OCI-LY1 (cell line): ENCODE measurements around the gene SLC27A3.

ENCODE experiments used
- H2AFZ ChIP-seq: fragments of 200-600 bp; sonication (generic), shearing (Covaris generic); 2 replicates; pipeline ENCODE4 v1.6.0; 2014; ENCODE audit warnings: antibody characterized with exemption, mild to moderate bottlenecking, low read length
- H3F3A ChIP-seq: fragments of 200-600 bp; sonication (generic), shearing (Covaris generic); 2 replicates; pipeline ENCODE4 v1.6.0; 2014; ENCODE audit warnings: mild to moderate bottlenecking, antibody characterized with exemption, low read length, moderate library complexity; ENCODE audit not compliant: insufficient read depth
- H3K27ac ChIP-seq: fragments of 200-600 bp; sonication (generic); 2 replicates; pipeline ENCODE4 v1.5.1; 2014; ENCODE audit warnings: low read length, mixed run types, mild to moderate bottlenecking, low read depth; ENCODE audit not compliant: poor library complexity, severe bottlenecking
- H3K27me3 ChIP-seq: fragments of 200-600 bp; sonication (generic); 2 replicates; pipeline ENCODE4 v1.6.0; 2014; ENCODE audit warnings: antibody characterized with exemption, mild to moderate bottlenecking, low read length, moderate library complexity; ENCODE audit not compliant: insufficient read depth
- H3K36me3 ChIP-seq: fragments of 200-600 bp; sonication (generic); 2 replicates; pipeline ENCODE4 v1.6.1; 2014; ENCODE audit warnings: mild to moderate bottlenecking, antibody characterized with exemption, low read length, moderate library complexity, mixed read lengths; ENCODE audit not compliant: insufficient read depth
- H3K4me1 ChIP-seq: fragments of 200-600 bp; sonication (generic); 2 replicates; pipeline ENCODE4 v1.5.1; 2014; ENCODE audit warnings: mild to moderate bottlenecking, low read length, moderate library complexity; ENCODE audit not compliant: insufficient read depth, severe bottlenecking
- H3K4me2 ChIP-seq: fragments of 200-600 bp; sonication (generic), shearing (Covaris generic); 2 replicates; pipeline ENCODE4 v1.6.1; 2014; ENCODE audit warnings: low read length
- H3K4me3 ChIP-seq: fragments of 200-600 bp; sonication (generic); 2 replicates; pipeline ENCODE4 v1.5.1; 2014; ENCODE audit warnings: low read length, low read depth, mild to moderate bottlenecking, mixed read lengths; ENCODE audit not compliant: poor library complexity, severe bottlenecking
- H3K79me2 ChIP-seq: fragments of 200-600 bp; shearing (Covaris generic); 2 replicates; pipeline ENCODE4 v1.6.1; 2016; ENCODE audit warnings: mixed run types, low read length, mixed read lengths; ENCODE audit not compliant: insufficient read depth
- H3K9ac ChIP-seq: fragments of 200-600 bp; sonication (generic), shearing (Covaris generic); 2 replicates; pipeline ENCODE4 v1.6.1; 2014; ENCODE audit warnings: mild to moderate bottlenecking, low read length, mixed read lengths
- H3K9me2 ChIP-seq: fragments of 200-600 bp; sonication (generic), shearing (Covaris generic); 2 replicates; pipeline ENCODE4 v1.6.1; 2014; ENCODE audit warnings: low read depth, mild to moderate bottlenecking, low read length, mixed read lengths
- H3K9me3 ChIP-seq: fragments of 200-600 bp; shearing (Covaris generic); 2 replicates; pipeline ENCODE4 v1.6.1; 2014; ENCODE audit warnings: low read length, mixed read lengths
- H4K20me1 ChIP-seq: fragments of 200-600 bp; sonication (generic), shearing (Covaris generic); 2 replicates; pipeline ENCODE4 v1.6.0; 2016; ENCODE audit warnings: mild to moderate bottlenecking, low read length; ENCODE audit not compliant: insufficient read depth
- EZH2 ChIP-seq: fragments of 200-600 bp; sonication (generic), shearing (Covaris generic); IDR thresholded peaks from 2 replicates; pipeline ENCODE4 v1.8.0; 2017; ENCODE audit warnings: borderline replicate concordance, mixed run types, mild to moderate bottlenecking, antibody characterized with exemption, low read length, moderate library complexity, mixed read lengths
- TF ChIP-seq, protein P1 (sequence below): fragments of 200-600 bp; sonication (generic), shearing (Covaris generic); IDR thresholded peaks from 2 replicates; pipeline ENCODE4 v1.5.1; 2017; ENCODE audit warnings: mild to moderate bottlenecking, antibody characterized with exemption, low read length, moderate library complexity, mixed read lengths

SLC27A3 gene

DNA sequence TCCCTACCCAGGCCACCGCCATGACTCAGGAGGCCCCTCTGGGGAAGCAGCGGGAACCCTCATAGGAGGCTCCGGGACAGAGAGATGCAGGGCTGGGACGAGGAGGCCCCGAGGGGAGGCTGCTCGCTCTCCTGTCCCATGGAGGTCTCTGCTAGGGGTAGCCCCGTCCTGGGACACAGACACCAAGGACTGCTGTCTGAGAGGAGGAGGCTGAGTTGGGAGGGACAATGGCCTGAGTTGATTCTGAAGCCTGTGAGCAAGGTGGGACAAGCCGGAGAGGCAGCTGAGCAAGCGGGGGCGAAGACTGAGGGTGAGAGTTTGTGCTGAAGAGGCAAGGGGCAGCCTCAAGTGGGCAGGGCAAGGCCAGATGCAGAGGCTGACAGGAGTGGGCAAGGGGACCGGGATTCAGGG, 17.4 kb downstream of the SLC27A3 start:
- Histone ChIP-seq H3K4me3 (no peak overlapping the region), H3K27me3 (no peaks in the 10 kb centered on the region)

DNA sequence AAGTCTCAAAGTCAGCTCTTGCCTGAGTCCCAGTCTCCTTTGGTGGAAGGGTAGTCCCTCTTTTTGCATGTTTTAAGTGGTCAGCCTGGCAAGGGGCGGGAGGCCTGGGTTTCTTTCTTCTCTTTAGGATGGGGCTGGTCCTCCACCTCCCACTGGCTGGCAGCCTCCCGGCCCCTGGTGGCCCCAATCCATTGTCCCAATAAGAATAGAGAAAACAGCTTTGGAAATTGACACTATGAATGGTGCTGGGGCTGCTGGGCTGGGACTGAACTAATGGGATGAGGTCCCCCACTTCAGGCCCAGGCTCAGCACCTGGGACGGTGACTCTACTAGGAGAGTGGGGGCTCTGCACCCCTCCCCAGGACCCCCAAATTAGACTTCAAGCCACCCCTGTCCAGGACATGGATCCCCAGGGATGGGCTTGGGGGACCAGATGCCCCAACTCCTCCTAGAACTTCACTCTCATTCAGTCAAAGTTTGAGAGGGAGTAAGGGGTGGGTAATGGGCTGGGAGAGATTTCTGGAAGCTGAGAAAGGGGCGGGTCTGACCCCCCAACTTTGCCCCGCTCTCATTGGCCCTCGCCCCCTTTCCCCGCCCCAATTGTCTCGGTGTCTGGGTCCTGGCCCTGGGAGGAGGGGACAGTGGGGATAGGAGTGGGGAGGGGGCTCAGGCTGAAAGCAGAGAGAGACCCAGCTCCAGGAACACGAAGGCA, 18.2 kb downstream of the SLC27A3 start:
- H3K27ac ChIP-seq: no peak overlapping the region
- H3K36me3 ChIP-seq: no peaks in the 10 kb centered on the region
- no peaks in the 10 kb centered on the region for H3K9me2 ChIP-seq
- H3K4me3 ChIP-seq: no peak overlapping the region
- H3K4me2 ChIP-seq: no peak overlapping the region
- no peaks in the 10 kb centered on the region for H3F3A ChIP-seq
- no peak for TF ChIP-seq EZH2
- TF ChIP-seq, protein P1, sequence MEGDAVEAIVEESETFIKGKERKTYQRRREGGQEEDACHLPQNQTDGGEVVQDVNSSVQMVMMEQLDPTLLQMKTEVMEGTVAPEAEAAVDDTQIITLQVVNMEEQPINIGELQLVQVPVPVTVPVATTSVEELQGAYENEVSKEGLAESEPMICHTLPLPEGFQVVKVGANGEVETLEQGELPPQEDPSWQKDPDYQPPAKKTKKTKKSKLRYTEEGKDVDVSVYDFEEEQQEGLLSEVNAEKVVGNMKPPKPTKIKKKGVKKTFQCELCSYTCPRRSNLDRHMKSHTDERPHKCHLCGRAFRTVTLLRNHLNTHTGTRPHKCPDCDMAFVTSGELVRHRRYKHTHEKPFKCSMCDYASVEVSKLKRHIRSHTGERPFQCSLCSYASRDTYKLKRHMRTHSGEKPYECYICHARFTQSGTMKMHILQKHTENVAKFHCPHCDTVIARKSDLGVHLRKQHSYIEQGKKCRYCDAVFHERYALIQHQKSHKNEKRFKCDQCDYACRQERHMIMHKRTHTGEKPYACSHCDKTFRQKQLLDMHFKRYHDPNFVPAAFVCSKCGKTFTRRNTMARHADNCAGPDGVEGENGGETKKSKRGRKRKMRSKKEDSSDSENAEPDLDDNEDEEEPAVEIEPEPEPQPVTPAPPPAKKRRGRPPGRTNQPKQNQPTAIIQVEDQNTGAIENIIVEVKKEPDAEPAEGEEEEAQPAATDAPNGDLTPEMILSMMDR: no peak
- H3K9ac ChIP-seq: no peak overlapping the region
- no peaks in the 10 kb centered on the region for H3K79me2 ChIP-seq
- no peaks in the 10 kb centered on the region for H4K20me1 ChIP-seq
- H2AFZ ChIP-seq: no peak overlapping the region
- H3K4me1 ChIP-seq: peaks cover 33% of the 10 kb centered on the region
- H3K27me3 ChIP-seq: no peaks in the 10 kb centered on the region
- H3K9me3 ChIP-seq: no peaks in the 10 kb centered on the region

More for the DNA sequence above, 17.4 kb downstream of the SLC27A3 start:
- Histone ChIP-seq H2AFZ (no peak overlapping the region), H3K4me2 (no peak overlapping the region), H3K79me2 (no peaks in the 10 kb centered on the region), H3K27ac (no peak overlapping the region), H3F3A (no peaks in the 10 kb centered on the region), H3K9ac (no peak overlapping the region), H3K36me3 (no peaks in the 10 kb centered on the region), H4K20me1 (no peaks in the 10 kb centered on the region), H3K9me2 (no peaks in the 10 kb centered on the region), H3K4me1 (peaks cover 25% of the 10 kb centered on the region), H3K9me3 (no peaks in the 10 kb centered on the region)
- TF ChIP-seq EZH2: no peak
- TF ChIP-seq, protein P1: no peak

DNA sequence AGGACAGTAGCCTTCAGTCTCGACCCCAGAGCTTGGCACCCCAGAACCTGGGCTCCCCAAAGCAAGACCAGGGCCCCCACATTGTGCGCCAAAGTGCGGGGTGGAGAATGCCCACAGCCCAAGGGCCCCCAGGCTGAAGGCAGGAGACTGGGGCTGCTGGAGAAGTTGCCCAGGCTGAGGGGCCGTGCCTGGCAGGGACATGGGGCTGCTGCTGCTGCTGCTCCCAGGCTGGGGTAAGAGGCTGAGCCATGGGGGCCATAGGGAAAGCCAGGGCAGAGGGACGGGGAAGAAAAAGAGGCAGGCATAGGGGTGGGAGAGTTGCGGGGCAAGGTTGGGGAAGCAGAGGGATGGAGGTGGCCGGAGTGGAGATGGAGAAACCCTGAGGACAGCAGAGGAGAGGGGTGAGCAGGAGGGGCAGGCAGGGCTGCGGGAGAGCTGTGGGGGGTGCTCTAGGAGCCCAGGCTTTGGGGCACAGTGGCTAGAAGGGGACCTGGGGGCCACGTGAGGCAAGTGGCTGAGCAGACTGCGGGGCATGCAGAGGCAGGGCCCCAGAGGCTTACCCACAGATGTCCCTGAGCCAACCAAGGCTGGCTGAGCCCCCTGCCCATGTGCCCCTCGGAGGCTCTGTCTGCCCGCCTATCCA, 18.9 kb downstream of the SLC27A3 start:
- Histone ChIP-seq H3K9me3 (no peaks in the 10 kb centered on the region), H3K79me2 (no peaks in the 10 kb centered on the region), H2AFZ (no peak overlapping the region), H3K9me2 (no peaks in the 10 kb centered on the region), H3K27me3 (no peaks in the 10 kb centered on the region), H3K4me3 (no peak overlapping the region), H4K20me1 (no peaks in the 10 kb centered on the region), H3K4me2 (no peak overlapping the region), H3K9ac (no peak overlapping the region), H3K27ac (no peak overlapping the region), H3K36me3 (no peaks in the 10 kb centered on the region), H3K4me1 (peaks cover 33% of the 10 kb centered on the region), H3F3A (peaks cover 5% of the 10 kb centered on the region; the same call in 1 of the 2 replicates)
- TF ChIP-seq EZH2: no peak
- TF ChIP-seq, protein P1: no peak
